Measurements from ENCODE around the gene HES5.

The HES5 gene

DNA sequence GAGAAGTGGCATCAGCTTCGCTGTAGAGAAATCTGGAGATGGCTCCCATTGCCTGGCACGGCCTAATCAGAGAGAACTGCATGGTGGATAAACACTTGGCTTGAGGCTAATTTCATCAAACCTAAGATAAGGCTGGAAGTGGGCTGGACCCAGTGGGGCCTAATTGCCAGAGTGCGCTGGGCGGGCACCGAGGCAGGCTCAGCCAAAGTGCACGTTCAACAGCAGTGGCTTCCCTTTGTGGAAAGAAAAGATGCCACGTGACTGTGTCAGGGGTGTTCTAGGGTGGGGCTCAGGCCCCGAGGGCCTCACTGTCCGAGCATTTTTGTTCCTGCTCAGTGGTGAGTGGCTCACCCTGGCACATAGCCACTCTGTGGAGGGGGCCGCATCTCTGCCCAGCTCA lies 48.2 kb downstream of the HES5 start:
- in situ Hi-C loops (cut with MboI; ENCODE audit: low sequenced_read_pairs), result no loop called here

DNA sequence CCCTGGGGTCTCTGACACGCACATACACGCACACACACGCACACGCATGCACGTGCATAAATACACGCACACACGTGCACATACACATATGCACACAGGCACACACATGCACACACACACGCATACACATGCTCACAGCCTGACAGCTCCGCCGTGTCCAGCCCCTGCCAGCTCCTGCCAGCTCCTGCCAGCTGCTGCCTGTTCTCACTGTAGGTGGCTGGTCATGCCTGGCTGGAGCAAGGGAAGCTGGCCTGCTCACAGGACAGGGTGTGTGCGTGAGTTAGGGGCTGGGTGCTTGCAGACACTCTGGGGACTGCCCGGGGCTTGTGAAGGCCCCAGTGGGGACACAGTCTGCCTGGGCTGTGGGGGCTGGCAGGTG lies 49.1 kb downstream of the HES5 start:
- in situ Hi-C loops (cut with MboI; ENCODE audit: low sequenced_read_pairs), result no loop called here

DNA sequence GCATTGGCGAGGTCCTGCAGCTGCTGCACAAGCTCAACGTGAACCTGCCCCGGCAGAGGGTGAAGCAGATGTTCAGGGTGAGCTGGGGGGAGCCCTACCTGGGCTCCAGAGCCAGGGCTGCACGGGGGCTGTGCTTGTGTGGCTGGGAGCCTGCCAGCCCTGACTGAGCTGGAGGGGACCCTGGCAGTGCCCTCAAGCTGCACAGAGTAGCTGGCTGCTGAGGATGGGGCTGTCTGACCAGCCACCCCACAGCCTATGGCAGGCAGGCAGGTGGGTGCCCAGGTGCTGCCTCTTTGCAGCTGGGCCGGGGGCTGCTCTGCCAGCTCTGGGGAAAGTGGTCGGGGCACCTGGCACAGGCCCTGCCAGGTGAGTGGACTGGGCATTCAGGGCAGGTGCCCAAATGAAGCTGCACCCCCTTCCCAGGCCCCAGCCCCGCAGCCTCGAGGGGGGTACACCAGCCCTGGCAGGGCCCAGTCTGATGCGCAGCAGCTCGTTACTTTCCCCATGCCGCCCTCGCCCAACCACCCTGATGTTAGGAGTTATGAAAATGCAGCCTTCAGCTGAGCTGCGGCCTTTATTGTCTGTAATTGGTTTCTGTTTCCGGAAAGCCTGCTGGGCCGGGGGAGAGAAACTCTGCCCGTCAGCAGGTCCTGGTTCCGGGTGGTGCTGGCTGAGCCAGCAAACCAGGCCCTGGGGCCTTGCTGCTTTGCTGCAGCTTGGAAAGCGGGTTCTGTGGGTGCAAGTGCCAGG lies 49.7 kb downstream of the HES5 start:
- in situ Hi-C loops (cut with MboI; ENCODE audit: low sequenced_read_pairs), result no loop called here

DNA sequence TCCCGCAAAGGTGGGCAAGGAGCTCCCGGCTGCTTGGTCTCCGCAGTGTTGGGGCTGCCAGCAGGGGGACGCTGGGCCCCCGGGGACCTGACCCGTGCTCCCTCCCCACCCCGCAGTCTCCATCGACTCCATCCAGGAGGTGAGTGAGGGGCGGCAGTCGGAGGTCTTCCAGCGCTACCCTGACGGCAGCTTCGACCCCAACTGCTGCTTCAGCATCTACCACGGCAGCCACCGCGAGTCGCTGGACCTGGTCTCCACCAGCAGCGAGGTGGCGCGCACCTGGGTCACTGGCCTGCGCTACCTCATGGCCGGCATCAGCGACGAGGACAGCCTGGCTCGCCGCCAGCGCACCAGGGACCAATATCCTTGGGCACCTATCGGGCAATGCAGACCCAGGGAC lies 50.4 kb downstream of the HES5 start:
- in situ Hi-C loops (cut with MboI; ENCODE audit: low sequenced_read_pairs), result no loop called here

DNA sequence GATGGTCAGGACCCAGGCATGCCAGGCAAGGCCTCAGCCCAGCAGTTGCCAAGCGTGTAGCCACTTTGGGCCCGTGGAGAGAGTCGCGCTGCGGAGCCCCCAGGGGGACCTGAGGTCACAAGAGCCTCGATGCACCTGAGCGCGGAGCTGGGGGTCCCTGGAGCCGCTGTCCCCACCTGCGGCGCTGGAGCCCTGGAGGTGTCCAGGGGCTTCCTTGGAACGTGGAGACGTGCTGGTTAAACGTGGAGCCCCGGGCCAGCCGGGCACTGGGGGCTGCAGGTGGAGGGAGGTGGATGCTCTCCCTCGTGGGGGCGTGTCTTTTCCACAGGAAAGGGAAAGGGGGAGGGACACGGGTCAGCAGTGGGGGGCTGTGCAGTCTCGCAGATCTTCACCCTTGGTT lies 50.9 kb downstream of the HES5 start:
- in situ Hi-C loops (cut with MboI; ENCODE audit: low sequenced_read_pairs), result no loop called here
